Measurements from ENCODE around the gene TMCO2. TPM values are rescaled to one million over a fixed set of nuclear protein-coding genes. Genes with fewer than 3 reads are reported as not detected.
"Not testable (repeated sequence)": the region's sequence is repeated elsewhere in the genome, so short reads cannot be mapped to it uniquely, and the experiment has no call there.

Gene TMCO2
- total RNA-seq: 1 to 10 TPM in 1 of 2 donors, not detected in 1; 5.5 TPM

- Histone ChIP-seq H3K4me3 (no peak within 1 kb of the TSS), H3K27me3 (replicated peaks; ENCODE audit: insufficient read depth) (no peaks in the 10 kb centered on the region), H3K36me3 (no peaks in the 10 kb centered on the region), H3K9me3 (no peaks in the 10 kb centered on the region), H3K27ac (no peak within 1 kb of the TSS), H3K4me1 (replicated peaks) (no peaks in the 10 kb centered on the region)
- 43% methylated on average over 1 of the region's 1 CpG for WGBS
- intact Hi-C loops (cut with DNase I): no loop called here
- no peak for TF ChIP-seq POLR2A (IDR thresholded peaks at IDR 0.05)
- no peak for TF ChIP-seq POLR2AphosphoS5 (IDR thresholded peaks at IDR 0.05)
- TF ChIP-seq CTCF (IDR thresholded peaks at IDR 0.05): no peak
- no peak for DNase-seq (ENCODE audit: low spot score)
Measured at GRCh38 chr1:40247655-40248054, at the start of gene TMCO2. TSS of gene TMCO2 (plus strand) at chr1:40247937. CDS start at chr1:40247994, 57 bp downstream.

- DNase-seq (ENCODE audit: low spot score): no peak
Measured at GRCh38 chr1:40199126-40199525, 48.6 kb upstream of the TMCO2 start.

GRCh38 chr1:40204856-40205255, 42.9 kb upstream of the TMCO2 start:
- no peak for DNase-seq (ENCODE audit: low spot score)
- no peaks in the 10 kb centered on the region for H3K27me3 ChIP-seq (replicated peaks; ENCODE audit: insufficient read depth)
- WGBS: 97% methylated on average over 4 of the region's 4 CpGs
- no peak for TF ChIP-seq POLR2A (IDR thresholded peaks at IDR 0.05)
- TF ChIP-seq CTCF (IDR thresholded peaks at IDR 0.05): no peak
- no peak for TF ChIP-seq POLR2AphosphoS5 (IDR thresholded peaks at IDR 0.05)
- intact Hi-C loops (cut with DNase I): no loop called here
- H3K36me3 ChIP-seq: no peaks in the 10 kb centered on the region
- no peak overlapping the region for H3K4me3 ChIP-seq
- H3K27ac ChIP-seq: no peak overlapping the region
- no peaks in the 10 kb centered on the region for H3K9me3 ChIP-seq
- H3K4me1 ChIP-seq (replicated peaks): no peaks in the 10 kb centered on the region

More at GRCh38 chr1:40199126-40199525, 48.6 kb upstream of the TMCO2 start:
- intact Hi-C loops (cut with DNase I): no loop called here
- Histone ChIP-seq H3K4me3 (no peak overlapping the region), H3K9me3 (no peaks in the 10 kb centered on the region), H3K36me3 (no peaks in the 10 kb centered on the region), H3K27me3 (replicated peaks; ENCODE audit: insufficient read depth) (no peaks in the 10 kb centered on the region), H3K4me1 (replicated peaks) (no peaks in the 10 kb centered on the region), H3K27ac (no peak overlapping the region)
- TF ChIP-seq POLR2AphosphoS5 (IDR thresholded peaks at IDR 0.05): no peak
- no peak for TF ChIP-seq POLR2A (IDR thresholded peaks at IDR 0.05)
- TF ChIP-seq CTCF (IDR thresholded peaks at IDR 0.05): no peak
- WGBS: 80% methylated on average over 3 of the region's 3 CpGs

GRCh38 chr1:40210511-40211204, 37.1 kb upstream of the TMCO2 start:
- H3K36me3 ChIP-seq: no peaks in the 10 kb centered on the region
- no peak for TF ChIP-seq POLR2A (IDR thresholded peaks at IDR 0.05)
- TF ChIP-seq POLR2AphosphoS5 (IDR thresholded peaks at IDR 0.05): no peak
- no peak for TF ChIP-seq CTCF (IDR thresholded peaks at IDR 0.05)
- H3K4me3 ChIP-seq: no peak overlapping the region
- WGBS: 89% methylated on average over 3 of the region's 3 CpGs
- no peaks in the 10 kb centered on the region for H3K9me3 ChIP-seq
- H3K27ac ChIP-seq: no peak overlapping the region
- no peak for DNase-seq (ENCODE audit: low spot score)
- intact Hi-C loops (cut with DNase I): no loop called here
- no peaks in the 10 kb centered on the region for H3K4me1 ChIP-seq (replicated peaks)
- H3K27me3 ChIP-seq (replicated peaks; ENCODE audit: insufficient read depth): no peaks in the 10 kb centered on the region

- intact Hi-C loops (cut with DNase I): no loop called here
- Histone ChIP-seq H3K4me1 (replicated peaks) (no peaks in the 10 kb centered on the region), H3K36me3 (no peaks in the 10 kb centered on the region), H3K27me3 (replicated peaks; ENCODE audit: insufficient read depth) (no peaks in the 10 kb centered on the region), H3K4me3 (no peak overlapping the region), H3K27ac (no peak overlapping the region), H3K9me3 (no peaks in the 10 kb centered on the region)
- 93% methylated on average over 5 of the region's 5 CpGs for WGBS
- TF ChIP-seq POLR2A (IDR thresholded peaks at IDR 0.05) (no peak), POLR2AphosphoS5 (IDR thresholded peaks at IDR 0.05) (no peak), CTCF (IDR thresholded peaks at IDR 0.05) (no peak)
- no peak for DNase-seq (ENCODE audit: low spot score)
Measured at GRCh38 chr1:40218333-40218732, 29.4 kb upstream of the TMCO2 start.

GRCh38 chr1:40221471-40221905, 26.2 kb upstream of the TMCO2 start:
- H3K36me3 ChIP-seq; H3K4me3 ChIP-seq; H3K4me1 ChIP-seq (replicated peaks); H3K27me3 ChIP-seq (replicated peaks; ENCODE audit: insufficient read depth); intact Hi-C loops (cut with DNase I); H3K9me3 ChIP-seq; DNase-seq (ENCODE audit: low spot score); H3K27ac ChIP-seq: not testable (repeated sequence)
- WGBS: 94% methylated on average over 18 of the region's 18 CpGs
